ENCODE results near the gene CPSF7. TPM values are rescaled to one million over a fixed set of nuclear protein-coding genes. Genes with fewer than 3 reads are reported as not detected.
"Not testable (repeated sequence)": the region's sequence is repeated elsewhere in the genome, so short reads cannot be mapped to it uniquely, and the experiment has no call there.

The CPSF7 gene
- total and polyA plus RNA-seq, 2 donors (not counting 1 experiment from before 2014, with no cell fraction given), result 74.7 to 167 TPM

DNA sequence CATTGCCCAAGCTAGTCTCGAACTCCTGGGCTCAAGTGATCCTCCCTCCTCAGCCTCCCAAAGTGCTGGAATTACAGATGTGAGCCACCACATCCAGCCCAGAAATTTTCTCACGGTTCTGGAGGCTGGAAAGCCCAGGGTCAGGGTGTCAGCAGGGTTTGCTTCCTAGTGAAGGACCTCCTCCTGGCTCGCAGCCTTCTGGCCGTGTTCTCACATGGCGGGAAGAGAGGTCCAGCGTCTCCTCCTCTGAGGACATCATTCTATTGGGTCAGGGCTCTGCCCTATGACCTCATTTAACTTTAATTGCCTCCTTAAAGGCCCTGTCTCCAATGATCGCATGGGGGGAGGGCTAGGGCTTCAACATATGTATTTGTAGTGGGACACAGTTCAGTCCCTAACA, 38.2 kb upstream of the CPSF7 start:
- H2AFZ ChIP-seq (ENCODE audit: insufficient read depth, low read depth, low read length, poor library complexity, severe bottlenecking), result no peak overlapping the region
- H3K4me3 ChIP-seq (ENCODE audit: control extremely low read depth in 1 of 5, extremely low read depth in 1 of 5, insufficient read depth in 1 of 5, low read depth in 2 of 5, low read length in 4 of 5), result no peak overlapping the region
- Mint-ChIP-seq H3K27ac (no peak overlapping the region), H3K4me3 (no peak overlapping the region), H3K27me3 (no peaks in the 10 kb centered on the region), H3K4me1 (no peaks in the 10 kb centered on the region), H3K9me3 (ENCODE audit: insufficient read depth) (peaks cover 2% of the 10 kb centered on the region)
- no peaks in the 10 kb centered on the region for H4K20me1 ChIP-seq (ENCODE audit: control insufficient read depth, insufficient read depth, low read length, poor library complexity, severe bottlenecking)
- no peak overlapping the region for H3K4me2 ChIP-seq (replicated peaks; ENCODE audit: low read depth, low read length, poor library complexity, severe bottlenecking)
- no peak for TF ChIP-seq EZH2 (IDR thresholded peaks at IDR 0.05; ENCODE audit: borderline replicate concordance, insufficient read depth, low read depth, low read length, poor library complexity, severe bottlenecking)
- TF ChIP-seq, protein P1, sequence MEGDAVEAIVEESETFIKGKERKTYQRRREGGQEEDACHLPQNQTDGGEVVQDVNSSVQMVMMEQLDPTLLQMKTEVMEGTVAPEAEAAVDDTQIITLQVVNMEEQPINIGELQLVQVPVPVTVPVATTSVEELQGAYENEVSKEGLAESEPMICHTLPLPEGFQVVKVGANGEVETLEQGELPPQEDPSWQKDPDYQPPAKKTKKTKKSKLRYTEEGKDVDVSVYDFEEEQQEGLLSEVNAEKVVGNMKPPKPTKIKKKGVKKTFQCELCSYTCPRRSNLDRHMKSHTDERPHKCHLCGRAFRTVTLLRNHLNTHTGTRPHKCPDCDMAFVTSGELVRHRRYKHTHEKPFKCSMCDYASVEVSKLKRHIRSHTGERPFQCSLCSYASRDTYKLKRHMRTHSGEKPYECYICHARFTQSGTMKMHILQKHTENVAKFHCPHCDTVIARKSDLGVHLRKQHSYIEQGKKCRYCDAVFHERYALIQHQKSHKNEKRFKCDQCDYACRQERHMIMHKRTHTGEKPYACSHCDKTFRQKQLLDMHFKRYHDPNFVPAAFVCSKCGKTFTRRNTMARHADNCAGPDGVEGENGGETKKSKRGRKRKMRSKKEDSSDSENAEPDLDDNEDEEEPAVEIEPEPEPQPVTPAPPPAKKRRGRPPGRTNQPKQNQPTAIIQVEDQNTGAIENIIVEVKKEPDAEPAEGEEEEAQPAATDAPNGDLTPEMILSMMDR (IDR thresholded peaks at IDR 0.05), result no peak
- peaks cover 0 to 14% (median 3%) of the 10 kb centered on the region in 3 donors for H3K9me3 ChIP-seq (ENCODE audit: control extremely low read depth in 1 of 3, control insufficient read depth in 2 of 3, insufficient read depth in 1 of 3, low read length in 2 of 3)
- H3K27me3 ChIP-seq (replicated peaks in 1 of 4; ENCODE audit: control extremely low read depth in 1 of 4, control insufficient read depth in 3 of 4, insufficient read depth in 4 of 4, low read length in 3 of 4), result no peaks in the 10 kb centered on the region
- H3K79me2 ChIP-seq (ENCODE audit: control insufficient read depth, insufficient read depth, low read length), result no peaks in the 10 kb centered on the region
- ChIA-PET POLR2A (no interaction called here), CTCF (interaction anchor here (1.2 to 2.1 kb wide), 2 partner anchors 10 to 22 kb away, joined by 3 to 11 read pairs; no protein-coding TSS in a partner anchor)
- no peak for DNase-seq
- H3K9ac ChIP-seq (ENCODE audit: low read length), result no peak overlapping the region
- peaks cover 0 to 23% of the 10 kb centered on the region in 2 experiments for H3K36me3 ChIP-seq (replicated peaks in 1 of 2; ENCODE audit: control extremely low read depth in 1 of 2, control insufficient read depth in 1 of 2, extremely low read depth in 1 of 2, insufficient read depth in 2 of 2, low read length in 1 of 2)
- no peaks in the 10 kb centered on the region for H3K4me1 ChIP-seq (ENCODE audit: control insufficient read depth in 2 of 2, insufficient read depth in 2 of 2, low read length in 2 of 2)
- intact Hi-C loops (cut with micrococcal nuclease), result no loop called here
- WGBS (ENCODE audit: insufficient coverage), result 97% methylated on average over 6 of the region's 7 CpGs
- no peak for ATAC-seq (ENCODE audit: low read depth)
- no peak overlapping the region for H3K27ac ChIP-seq (ENCODE audit: low read length in 2 of 2)

DNA sequence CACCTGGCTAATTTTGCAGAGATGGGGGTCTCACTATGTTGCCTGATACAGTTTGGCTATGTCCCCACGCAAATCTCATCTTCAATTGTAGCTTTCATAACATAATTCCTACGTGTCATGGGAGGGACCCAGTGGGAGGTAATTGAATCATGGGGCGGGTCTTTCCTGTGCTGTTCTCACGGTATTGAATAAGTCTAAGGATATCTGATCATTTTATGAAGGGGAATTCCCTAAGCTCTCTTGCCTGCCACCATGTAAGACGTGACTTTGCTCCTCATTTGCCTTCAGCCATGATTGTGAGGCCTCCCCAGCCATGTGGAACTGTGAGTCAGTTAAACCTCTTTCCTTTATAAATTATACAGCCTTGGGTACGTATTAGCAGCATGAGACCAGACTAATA, 37.8 kb upstream of the CPSF7 start:
- H2AFZ ChIP-seq (ENCODE audit: insufficient read depth, low read depth, low read length, poor library complexity, severe bottlenecking); H3K4me1 Mint-ChIP-seq; H3K27me3 ChIP-seq (replicated peaks in 1 of 4; ENCODE audit: control extremely low read depth in 1 of 4, control insufficient read depth in 3 of 4, insufficient read depth in 4 of 4, low read length in 3 of 4); H4K20me1 ChIP-seq (ENCODE audit: control insufficient read depth, insufficient read depth, low read length, poor library complexity, severe bottlenecking); H3K4me3 Mint-ChIP-seq; H3K27me3 Mint-ChIP-seq; H3K4me3 ChIP-seq (ENCODE audit: control extremely low read depth in 1 of 5, extremely low read depth in 1 of 5, insufficient read depth in 1 of 5, low read depth in 2 of 5, low read length in 4 of 5); H3K79me2 ChIP-seq (ENCODE audit: control insufficient read depth, insufficient read depth, low read length); H3K27ac ChIP-seq (ENCODE audit: low read length in 2 of 2); DNase-seq; POLR2A ChIA-PET; H3K4me2 ChIP-seq (replicated peaks; ENCODE audit: low read depth, low read length, poor library complexity, severe bottlenecking); H3K4me1 ChIP-seq (ENCODE audit: control insufficient read depth in 2 of 2, insufficient read depth in 2 of 2, low read length in 2 of 2); ATAC-seq (ENCODE audit: low read depth); H3K27ac Mint-ChIP-seq; H3K9ac ChIP-seq (ENCODE audit: low read length); H3K9me3 Mint-ChIP-seq (ENCODE audit: insufficient read depth); intact Hi-C loops (cut with micrococcal nuclease): not testable (repeated sequence)
- Histone ChIP-seq H3K9me3 (ENCODE audit: control extremely low read depth in 1 of 3, control insufficient read depth in 2 of 3, insufficient read depth in 1 of 3, low read length in 2 of 3) (peaks cover 0 to 14% (median 3%) of the 10 kb centered on the region in 3 donors), H3K36me3 (replicated peaks in 1 of 2; ENCODE audit: control extremely low read depth in 1 of 2, control insufficient read depth in 1 of 2, extremely low read depth in 1 of 2, insufficient read depth in 2 of 2, low read length in 1 of 2) (peaks cover 0 to 20% of the 10 kb centered on the region in 2 experiments)
- CTCF ChIA-PET, result interaction anchor here (1.2 kb wide), 1 partner anchor 22 kb away, joined by 3 read pairs; no protein-coding TSS in a partner anchor
- WGBS (ENCODE audit: insufficient coverage), result 76% methylated on average over 2 of the region's 6 CpGs
